HG03571 (cell line): ENCODE results near the gene ANKRD12.
A peak's percentile ranks its signal among the peaks of the same experiment; 100 is the strongest.

Experiments
- ATAC-seq: cut with Tn5 transposase; IDR thresholded peaks from one replicate; pipeline ENCODE4 v1.9.1; 2021; ENCODE audit not compliant: unreplicated experiment

The ANKRD12 gene

GRCh38 chr18:9285604-9286003 is 149.0 kb downstream of the ANKRD12 start:
- ATAC-seq = no peak

GRCh38 chr18:9287036-9287435 is 150.5 kb downstream of the ANKRD12 start:
- ATAC-seq = no peak

- no peak for ATAC-seq
Measured at GRCh38 chr18:9289698-9290097, 153.1 kb downstream of the ANKRD12 start.

GRCh38 chr18:9290156-9290555 is 153.6 kb downstream of the ANKRD12 start:
- no peak for ATAC-seq

GRCh38 chr18:9292047-9292446 is 155.5 kb downstream of the ANKRD12 start:
- ATAC-seq = no peak

GRCh38 chr18:9293948-9294347 is 157.4 kb downstream of the ANKRD12 start:
- no peak for ATAC-seq

- ATAC-seq = no peak
Measured at GRCh38 chr18:9296233-9297006, 159.8 kb downstream of the ANKRD12 start.

GRCh38 chr18:9297007-9297393 is 160.4 kb downstream of the ANKRD12 start:
- no peak for ATAC-seq

- ATAC-seq = no peak
Measured at GRCh38 chr18:9304388-9305070, 167.9 kb downstream of the ANKRD12 start.

- no peak for ATAC-seq
Measured at GRCh38 chr18:9319333-9319732, 182.8 kb downstream of the ANKRD12 start.

GRCh38 chr18:9321017-9321452 is 184.5 kb downstream of the ANKRD12 start:
- no peak for ATAC-seq

- no peak for ATAC-seq
Measured at GRCh38 chr18:9321736-9322135, 185.2 kb downstream of the ANKRD12 start.

- ATAC-seq = no peak
Measured at GRCh38 chr18:9322744-9323143, 186.2 kb downstream of the ANKRD12 start.

GRCh38 chr18:9323750-9324445 is 187.3 kb downstream of the ANKRD12 start:
- no peak for ATAC-seq

GRCh38 chr18:9325716-9326115 is 189.1 kb downstream of the ANKRD12 start:
- ATAC-seq = no peak

GRCh38 chr18:9328776-9329175 is 192.2 kb downstream of the ANKRD12 start:
- no peak for ATAC-seq

GRCh38 chr18:9329471-9329870 is 192.9 kb downstream of the ANKRD12 start:
- ATAC-seq = no peak

GRCh38 chr18:9330419-9330818 is 193.8 kb downstream of the ANKRD12 start:
- ATAC-seq = no peak

GRCh38 chr18:9333441-9334328 is 197.1 kb downstream of the ANKRD12 start:
- ATAC-seq = peak; percentile 38

- peak; percentile 79 for ATAC-seq
Measured at GRCh38 chr18:9334329-9334972, 197.9 kb downstream of the ANKRD12 start, which contains the start of gene TWSG1. Gene TWSG1, plus strand, starts transcription at chr18:9334773. Its CDS starts 2,457 bp downstream, at chr18:9337230.
